Ammon's horn (tissue), 1 donor: ENCODE measurements around the gene RAPGEF3.
A peak's percentile ranks its signal among the peaks of the same experiment; 100 is the strongest.

Experiments
- DNase-seq: peaks from one replicate; pipeline ENCODE4 v3.0.0-alpha.2; 2016; ENCODE audit warnings: low spot score

RAPGEF3 gene

DNA sequence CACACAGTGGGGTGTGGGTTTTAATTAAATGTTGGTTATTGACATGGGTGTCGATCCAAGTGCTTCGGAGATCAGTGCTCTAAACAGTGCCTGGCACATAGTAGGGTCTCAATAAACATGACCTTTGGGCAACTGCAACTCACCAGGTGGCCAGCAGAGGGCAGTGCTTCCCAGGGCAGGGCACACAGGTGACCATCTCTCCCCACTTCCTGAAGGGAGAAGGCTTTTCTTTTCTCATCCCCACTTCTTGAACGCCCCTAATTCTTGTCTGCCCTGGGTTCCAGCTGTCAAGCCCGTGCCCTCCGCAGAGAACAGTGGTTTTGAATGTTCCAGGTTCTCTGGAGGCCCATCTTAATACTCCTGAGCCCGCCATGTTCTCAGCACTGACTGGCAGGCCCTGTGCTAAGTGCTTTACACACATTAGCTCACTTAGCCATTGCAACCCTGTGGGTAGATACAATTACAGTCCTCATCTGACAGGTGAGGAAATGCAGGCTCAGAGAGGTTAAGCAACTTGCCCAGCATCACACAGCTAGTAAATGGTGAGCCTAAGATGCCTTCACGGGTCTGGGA lies 16.3 kb downstream of the RAPGEF3 start:
- DNase-seq = no peak

DNA sequence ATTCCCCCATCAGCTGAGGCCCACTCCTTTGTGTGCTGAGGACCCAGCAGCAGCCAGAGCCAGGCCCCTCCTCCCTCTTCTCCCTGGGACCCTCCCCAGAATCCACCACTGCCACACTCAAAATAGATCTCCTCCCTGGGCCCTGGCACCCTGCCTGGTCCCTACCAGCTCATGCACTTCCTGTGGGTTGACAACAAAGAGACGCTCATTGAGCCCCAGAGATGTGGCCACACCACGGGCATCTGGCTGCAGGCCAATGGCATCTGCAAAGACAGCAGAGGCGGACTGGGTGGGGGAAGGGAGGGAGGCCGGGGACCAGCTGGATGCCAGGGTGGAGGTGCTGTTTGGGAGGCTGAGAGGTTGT lies 17.4 kb downstream of the RAPGEF3 start:
- DNase-seq = peak; percentile 96

DNA sequence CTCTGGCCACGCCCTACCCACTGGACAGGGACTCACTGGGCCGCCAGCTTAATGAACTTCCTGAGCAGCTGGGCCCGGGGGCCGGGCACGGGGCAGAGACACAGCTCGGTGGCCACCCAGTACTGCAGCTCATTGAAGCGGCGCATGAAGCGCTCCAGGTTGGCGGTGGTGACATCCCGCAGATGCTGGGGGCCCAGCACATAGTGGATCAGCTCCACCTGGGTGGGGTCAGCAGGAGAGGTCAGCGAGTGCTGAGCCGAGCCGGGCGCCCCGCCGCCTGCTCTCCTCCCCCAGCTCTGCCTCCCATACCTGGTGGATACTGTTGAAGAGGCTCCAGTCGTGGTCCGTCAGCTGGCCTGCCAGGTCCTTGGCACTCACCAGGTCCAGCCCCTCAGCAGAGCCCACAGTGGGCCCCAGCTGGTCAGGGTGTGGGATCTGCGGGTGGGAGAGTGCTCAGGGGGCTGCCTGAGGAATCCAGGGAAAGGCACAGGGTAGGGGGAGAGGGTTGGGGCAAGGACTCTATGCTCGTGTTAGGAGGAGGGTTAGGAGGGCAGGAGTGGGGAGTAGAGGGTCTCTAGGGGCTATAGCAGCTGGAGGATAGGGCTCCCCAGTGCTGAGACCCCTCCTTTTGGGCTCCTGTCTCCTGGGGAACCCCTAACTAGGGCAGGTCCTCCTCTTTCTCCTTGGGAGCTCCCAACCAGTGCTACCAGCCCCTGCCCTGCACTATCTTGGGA lies 17.9 kb downstream of the RAPGEF3 start:
- DNase-seq = no peak

DNA sequence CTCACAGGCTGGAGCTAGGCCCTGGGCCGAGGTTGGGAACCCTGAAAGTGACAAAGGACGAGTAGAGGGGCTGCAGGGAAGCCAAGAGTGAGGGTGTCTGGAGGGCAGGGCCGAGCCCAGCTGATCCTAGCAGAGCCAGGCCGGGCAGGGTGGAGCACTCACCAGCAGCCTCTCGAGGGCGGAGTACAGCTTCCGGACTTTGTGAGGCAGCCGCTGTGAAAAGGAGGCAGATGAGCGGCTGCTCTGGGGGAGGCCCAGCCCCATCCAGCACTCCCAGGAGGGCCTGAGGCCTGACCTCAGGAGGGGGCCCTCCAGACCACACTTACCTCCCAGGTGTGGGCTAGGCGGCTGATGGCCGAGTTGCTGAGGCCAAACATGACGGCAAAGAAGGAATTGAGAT lies 18.7 kb downstream of the RAPGEF3 start:
- DNase-seq = no peak

DNA sequence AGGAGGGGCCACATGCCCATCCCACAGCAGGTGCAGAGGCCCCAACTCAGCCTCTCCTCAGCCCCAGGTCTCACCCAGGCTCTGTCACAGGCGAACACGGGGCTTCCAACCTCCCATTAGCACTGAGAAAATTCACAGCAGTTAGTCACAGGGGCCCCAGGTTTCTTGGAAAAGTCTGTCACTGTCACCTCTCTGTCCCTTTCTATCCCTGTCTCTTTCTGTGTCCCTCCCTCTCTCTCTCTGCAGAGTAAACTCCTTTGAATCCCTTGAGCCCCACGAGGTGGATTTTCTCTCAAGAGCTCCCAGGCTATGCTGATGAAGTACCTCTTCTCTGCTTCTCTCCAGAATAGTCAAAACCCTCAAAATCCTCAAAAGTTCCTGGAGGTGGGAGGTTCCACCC lies 19.4 kb downstream of the RAPGEF3 start:
- DNase-seq = no peak

- DNase-seq = no peak
Measured at GRCh38 chr12:47737936-47738594, 20.6 kb downstream of the RAPGEF3 start.

DNA sequence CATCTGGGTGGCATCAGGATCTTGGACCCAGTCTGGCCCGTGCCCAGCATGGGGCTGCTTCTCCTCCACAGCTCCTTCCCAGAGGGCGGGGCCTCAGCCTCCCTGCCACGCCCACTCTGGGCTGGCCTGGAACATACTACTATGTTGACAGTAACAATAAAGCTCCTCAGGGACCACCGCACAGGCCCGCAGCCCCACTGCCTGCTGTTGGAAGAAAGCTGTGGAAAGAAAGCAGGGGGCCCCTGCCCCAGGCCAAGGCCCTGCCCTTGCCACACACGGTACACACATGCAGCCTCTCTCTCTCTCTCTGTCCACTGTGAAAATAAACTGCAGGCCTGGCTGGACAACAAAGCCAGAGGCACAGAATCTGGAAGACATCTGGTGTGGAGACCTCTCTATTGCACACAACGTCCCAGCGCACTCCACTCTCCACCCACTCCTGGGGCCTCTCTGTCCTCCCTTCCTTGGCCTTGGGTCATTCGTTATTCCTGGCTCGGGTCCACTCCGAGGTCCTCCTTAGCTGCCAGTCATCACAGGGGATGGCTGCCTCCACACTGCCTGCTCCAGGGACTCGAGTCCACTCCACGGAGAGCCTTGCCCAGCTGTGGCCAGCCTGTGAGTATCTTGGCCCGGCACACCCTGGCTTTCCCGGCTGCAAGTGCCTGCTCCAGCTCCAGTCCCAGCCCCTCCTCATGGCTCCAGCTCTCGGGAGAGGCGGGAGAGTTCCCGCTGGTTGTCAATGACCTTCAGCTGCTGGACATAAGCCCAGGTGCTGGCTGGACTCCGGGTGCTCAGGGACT lies 21.6 kb downstream of the RAPGEF3 start:
- DNase-seq = peak; percentile 89

GRCh38 chr12:47736216-47736615 lies 22.5 kb downstream of the RAPGEF3 start:
- no peak for DNase-seq

GRCh38 chr12:47735649-47736048 lies 23.0 kb downstream of the RAPGEF3 start:
- no peak for DNase-seq

- peak; percentile 77 for DNase-seq
Measured at GRCh38 chr12:47734725-47735480, 23.8 kb downstream of the RAPGEF3 start.

- DNase-seq = no peak
Measured at GRCh38 chr12:47733142-47733541, 25.5 kb downstream of the RAPGEF3 start.

DNA sequence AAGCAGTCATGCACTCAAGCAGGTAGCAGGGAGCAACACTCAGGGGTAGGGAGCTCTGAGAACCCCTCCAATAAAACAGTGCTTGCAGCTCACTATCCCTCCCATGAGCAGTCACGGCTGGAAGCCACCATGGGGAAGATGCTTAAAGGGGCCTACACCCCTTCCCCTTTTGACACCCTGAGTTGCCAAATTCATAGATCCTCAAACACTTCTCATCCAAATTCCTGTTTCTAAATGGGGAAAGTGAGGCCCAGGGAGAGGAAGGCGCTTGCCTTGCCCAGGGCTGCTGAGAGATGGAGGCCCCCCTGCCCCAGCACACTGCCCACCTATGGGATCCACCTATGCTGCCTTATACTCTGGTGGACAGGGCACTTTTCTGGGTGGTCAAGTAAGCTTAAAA lies 26.2 kb downstream of the RAPGEF3 start:
- no peak for DNase-seq

DNA sequence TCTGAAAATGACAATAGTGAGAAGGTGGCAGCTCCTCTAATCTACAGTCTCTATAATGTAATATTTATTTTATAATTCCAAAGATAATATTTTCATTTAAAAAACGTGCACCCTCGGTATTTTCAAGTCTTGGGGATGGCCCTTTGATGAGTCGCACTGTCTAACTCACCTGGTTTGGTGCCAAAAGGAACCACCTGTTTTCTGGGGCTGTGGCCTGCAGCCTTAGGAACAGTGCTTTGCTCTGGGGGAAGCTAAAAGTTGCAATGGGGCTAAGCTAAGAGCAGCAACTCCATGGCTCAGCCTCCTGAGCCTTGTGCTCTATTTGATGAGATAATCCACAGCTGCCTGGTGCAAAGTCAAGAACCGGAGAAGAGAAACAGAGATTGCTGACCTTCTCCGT lies 27.0 kb downstream of the RAPGEF3 start:
- DNase-seq = no peak

DNA sequence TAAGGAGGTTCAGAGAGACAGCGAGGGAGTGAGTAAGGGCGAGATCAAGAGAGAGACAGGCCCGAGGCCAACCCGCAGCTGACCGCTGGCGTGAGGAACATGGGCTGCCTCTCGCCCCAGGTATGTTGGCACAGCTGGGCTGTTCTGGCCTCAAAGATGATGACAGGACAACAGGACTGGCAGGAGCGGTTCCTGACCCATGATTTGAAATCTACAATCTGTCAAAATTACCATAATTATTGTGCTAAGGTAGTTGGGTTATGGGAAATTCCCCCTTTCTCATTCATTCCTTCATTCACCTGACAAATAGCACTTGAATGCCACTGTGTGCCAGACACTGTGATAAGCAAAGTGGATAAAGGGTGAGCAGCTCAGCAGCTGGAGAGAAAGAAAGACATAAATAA lies 28.3 kb downstream of the RAPGEF3 start:
- DNase-seq = no peak

DNA sequence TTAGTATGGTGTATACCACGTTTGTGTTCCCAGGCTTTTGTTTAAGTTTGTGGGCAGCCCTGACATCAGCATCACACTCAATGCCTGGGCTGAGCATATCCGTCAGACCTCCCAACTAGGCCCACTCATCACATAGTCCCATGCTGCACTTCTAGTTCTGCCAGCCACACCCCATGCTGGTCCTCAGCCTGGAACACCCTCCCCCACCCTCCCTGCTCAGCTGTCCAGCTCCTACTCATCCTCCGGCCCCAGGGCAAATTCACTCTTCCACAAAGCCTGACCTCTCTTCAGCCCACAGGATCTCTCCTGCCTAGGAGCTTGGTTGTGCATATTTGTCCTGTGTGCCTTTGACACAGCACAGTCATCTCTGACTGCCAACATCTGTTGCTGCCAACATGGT lies 29.4 kb downstream of the RAPGEF3 start:
- no peak for DNase-seq

DNA sequence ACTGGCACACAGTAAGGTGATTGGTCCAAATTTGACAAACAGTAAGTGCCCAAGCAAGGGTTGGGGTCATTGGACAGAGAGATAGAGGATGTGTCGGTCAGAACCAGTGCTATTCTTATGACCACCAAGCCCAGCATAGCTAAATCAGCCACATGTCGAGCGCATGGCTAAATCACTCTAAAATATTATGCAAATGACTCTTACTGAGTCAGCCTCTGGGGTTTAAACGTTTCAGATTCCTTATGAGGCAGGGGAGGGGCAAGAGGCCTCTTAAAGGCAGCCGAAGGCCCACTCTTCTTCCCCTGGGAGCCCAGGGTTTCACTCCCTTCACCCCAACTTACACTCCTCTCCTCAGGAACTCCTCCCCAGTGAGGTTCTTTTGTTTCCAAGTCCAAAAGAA lies 32.8 kb downstream of the RAPGEF3 start:
- no peak for DNase-seq

GRCh38 chr12:47725091-47725772 lies 33.4 kb downstream of the RAPGEF3 start, which contains the start of gene ENDOU:
Gene ENDOU, minus strand, starts transcription at chr12:47725490. Its CDS starts 77 bp downstream, at chr12:47725413.
- no peak for DNase-seq

DNA sequence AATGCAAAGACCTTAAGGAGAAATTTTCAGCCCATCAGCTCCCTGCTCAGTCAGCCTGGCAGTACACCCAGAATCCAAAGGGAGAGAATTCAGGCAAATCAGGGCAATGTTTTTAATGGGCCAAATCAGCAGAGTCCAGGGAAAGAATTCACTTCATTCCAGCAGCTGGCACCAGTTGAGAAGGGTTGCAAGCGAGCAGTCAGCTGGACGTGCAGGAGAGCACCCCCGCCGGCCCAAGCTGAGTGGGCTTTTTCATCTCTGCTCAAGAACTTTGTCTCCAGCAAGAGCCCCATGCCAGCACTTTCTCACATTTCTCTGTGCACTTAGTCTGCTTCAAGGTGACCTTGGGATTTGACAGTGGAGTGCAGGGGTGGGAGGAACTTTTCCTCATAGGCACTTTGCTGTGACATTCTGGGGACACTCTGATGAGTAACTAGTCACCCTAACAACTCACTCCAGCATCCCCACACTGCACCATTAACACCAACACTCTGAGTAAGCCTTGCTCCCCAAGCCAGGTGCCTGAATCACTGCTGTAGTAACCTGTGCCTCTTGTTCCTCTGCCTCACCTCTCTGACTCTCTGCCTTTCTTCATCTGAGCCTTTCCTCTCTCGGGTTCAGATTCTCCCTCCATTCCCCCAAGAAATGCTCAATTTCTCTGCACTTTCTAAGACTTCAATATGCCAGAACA lies 35.6 kb downstream of the RAPGEF3 start:
- peak; percentile 77 for DNase-seq

DNA sequence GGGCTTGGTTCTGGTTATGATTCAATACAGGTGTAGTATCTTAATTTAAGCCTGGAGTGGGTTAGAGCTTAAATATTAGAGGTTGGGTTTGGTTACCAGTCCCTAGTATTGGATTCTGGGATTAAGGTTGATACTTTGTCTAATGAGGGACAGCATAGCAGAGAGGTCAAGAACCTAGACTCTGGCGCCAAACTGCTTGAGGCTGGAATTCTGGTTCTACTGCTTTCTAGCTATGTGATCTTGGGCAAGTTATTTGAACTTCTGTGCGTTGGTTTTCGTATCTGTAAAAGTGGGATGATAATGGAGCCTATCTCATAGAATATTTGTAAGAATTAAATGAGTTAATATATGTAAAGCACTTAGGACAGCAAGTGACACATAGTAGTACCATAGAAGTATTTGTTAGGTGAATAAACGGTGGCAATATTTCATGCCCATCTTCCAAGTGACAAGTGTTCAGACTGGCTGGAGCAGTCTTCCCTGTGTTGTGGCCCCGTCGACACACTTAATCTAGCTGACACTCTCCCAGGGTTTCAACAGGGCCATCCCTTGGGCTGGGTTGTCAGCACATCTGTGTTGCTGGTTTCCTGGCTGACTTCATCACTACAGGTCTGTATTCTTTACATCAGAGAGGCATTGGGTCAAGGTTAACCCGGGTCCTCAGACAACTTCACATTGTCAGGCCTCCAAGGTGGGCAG lies 36.4 kb downstream of the RAPGEF3 start:
- no peak for DNase-seq

GRCh38 chr12:47721431-47721973 lies 37.2 kb downstream of the RAPGEF3 start:
- DNase-seq = no peak
